LNCAP (cell line): ENCODE data around the gene FBF1.

ENCODE experiments used
- TF ChIP-seq, protein P1 (sequence below): fragments of 450-650 bp; IDR thresholded peaks from 2 replicates; pipeline ENCODE4 v1.5.1; 2017; ENCODE audit warnings: mild to moderate bottlenecking

The FBF1 gene

DNA sequence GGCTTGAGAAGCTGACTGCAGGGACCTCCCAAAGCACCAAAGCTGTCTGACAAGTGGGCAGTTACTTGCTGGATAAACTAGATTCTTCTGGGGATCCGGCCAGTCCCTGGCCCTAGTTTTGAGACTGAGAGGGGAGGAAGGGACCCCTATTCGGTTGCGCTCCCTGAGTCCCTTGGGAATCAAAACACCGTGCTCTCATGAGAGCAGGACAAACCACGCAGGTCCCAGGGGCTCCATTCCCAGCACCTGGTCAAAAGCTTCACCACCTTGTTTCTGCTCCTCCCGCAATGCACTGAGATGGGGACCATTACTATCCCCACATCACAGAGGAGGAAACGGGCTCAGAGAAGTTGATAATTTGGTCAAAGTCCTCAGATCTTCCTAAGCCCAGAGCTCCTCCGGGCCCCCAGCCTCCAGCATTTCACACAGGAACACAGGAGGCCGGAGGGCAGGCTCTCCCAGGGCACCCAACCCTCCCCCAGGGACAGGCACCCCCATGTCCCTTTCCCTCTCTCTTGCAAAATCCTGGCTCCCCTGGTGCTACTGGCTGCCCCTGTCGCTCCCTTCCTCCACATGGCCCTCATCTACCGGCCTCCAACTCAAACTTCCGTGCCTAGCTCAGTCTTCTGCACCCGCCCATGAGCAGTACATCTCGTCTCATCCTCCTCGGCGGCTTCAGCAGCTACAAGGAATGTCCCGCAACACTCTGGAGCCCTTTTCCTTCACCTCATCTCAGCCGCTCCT lies 47.4 kb downstream of the FBF1 start:
- TF ChIP-seq, protein P1, sequence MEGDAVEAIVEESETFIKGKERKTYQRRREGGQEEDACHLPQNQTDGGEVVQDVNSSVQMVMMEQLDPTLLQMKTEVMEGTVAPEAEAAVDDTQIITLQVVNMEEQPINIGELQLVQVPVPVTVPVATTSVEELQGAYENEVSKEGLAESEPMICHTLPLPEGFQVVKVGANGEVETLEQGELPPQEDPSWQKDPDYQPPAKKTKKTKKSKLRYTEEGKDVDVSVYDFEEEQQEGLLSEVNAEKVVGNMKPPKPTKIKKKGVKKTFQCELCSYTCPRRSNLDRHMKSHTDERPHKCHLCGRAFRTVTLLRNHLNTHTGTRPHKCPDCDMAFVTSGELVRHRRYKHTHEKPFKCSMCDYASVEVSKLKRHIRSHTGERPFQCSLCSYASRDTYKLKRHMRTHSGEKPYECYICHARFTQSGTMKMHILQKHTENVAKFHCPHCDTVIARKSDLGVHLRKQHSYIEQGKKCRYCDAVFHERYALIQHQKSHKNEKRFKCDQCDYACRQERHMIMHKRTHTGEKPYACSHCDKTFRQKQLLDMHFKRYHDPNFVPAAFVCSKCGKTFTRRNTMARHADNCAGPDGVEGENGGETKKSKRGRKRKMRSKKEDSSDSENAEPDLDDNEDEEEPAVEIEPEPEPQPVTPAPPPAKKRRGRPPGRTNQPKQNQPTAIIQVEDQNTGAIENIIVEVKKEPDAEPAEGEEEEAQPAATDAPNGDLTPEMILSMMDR = no peak

DNA sequence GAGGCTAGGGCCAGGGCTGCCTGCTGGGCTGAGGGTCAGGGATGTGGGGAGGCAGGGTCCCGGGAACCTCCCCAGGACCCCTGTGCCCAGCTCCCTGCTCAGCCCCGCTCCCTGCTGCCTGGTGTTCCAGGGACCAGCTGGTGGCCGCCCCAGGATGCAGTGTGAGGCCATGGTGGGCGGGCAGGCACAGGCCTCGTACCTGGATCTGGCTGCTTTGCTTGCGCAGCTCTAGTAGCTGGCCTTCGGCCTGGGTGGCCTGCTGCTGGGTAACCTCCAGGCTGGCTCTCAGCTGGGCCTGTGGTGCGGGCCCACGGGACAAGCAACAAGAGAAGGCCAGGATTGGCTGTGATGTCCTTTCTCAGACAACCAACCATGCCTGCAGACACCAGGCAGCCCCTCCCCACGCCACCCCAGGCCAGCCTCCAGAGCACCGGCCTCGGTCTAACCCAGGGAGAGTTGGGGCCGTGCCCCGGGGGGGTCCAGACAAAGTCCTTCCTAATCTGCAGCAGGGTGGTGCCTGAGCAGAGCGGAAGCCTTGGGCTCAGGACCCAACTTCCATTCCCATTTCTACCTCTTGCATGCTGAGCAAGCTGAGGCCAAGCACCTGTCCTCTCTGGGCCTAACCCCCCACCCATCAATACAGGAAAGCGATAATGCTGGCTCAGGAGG lies 48.2 kb downstream of the FBF1 start:
- TF ChIP-seq, protein P1 = no peak

DNA sequence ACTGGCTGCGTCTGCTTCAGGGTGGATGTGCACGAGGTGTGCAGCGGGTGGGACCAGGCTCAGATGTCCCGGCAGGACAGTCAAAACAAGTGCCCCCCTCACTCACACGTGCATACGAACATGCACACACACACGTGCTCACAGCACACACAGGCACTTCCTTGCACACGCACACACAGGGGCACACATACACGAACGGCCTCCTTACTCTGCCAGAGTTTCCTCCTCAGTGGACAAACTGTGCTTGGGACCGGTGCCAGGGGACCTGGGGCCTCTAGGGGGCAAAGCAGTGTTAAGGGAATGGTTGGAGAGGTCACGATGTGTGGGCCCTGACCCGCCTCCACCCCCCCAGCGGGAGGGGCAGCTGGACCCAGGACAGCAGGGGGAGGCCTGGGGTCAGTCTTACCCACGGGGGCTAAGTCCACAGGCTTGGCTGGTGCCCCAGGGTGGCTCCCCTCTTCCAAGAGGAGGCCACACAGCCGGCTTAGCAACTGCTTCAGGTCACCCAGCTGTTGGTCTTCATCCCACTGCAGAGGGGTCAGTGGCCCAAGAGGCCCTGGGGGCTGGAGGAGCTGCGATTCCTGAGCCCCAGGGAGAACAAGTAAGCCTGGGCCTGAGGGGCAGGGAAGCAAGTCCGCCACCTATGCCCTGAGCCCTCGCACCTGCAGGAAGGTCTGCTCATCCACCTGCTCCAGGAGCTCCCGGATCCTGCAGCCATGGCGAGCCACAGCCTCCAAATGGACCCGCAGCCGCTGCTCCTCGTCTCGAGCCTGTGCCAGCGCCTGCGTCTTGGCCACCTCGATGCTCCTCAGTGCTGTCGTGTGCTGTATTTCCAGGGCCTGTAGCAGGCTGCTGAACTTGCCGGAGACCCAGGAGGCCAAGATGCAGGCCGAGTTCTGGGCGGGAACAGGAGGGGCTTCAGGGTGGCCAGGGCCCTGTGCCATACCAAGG lies 49.0 kb downstream of the FBF1 start:
- TF ChIP-seq, protein P1 = no peak

DNA sequence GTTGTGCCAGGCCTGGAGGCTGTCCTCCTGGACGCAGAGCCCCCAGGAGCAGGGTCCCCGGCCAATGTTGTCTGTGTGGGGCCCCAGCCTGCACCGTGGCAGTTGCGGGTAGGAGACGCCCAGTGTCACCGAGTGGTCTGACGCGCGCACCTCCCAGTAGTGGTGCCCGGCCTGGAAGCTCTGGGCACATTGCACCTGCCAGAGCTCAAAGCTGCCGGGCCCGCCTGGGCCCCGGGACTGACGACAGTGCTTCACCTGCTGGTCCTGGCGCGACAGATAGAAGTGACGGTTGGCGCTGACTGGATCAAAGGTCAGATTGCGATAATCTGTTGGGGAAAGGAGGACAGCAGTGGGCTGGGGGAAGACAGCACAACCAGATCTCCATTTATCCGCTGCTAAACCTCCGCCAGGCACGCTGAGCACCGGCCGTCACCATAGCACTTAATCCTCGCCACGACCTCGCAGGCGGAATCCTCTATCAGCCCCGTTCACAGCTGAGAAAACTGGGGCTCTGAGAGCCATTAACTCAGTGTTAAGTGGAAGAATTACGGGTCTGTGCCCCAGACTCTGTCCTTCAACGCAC lies 49.7 kb downstream of the FBF1 start:
- TF ChIP-seq, protein P1 = no peak

DNA sequence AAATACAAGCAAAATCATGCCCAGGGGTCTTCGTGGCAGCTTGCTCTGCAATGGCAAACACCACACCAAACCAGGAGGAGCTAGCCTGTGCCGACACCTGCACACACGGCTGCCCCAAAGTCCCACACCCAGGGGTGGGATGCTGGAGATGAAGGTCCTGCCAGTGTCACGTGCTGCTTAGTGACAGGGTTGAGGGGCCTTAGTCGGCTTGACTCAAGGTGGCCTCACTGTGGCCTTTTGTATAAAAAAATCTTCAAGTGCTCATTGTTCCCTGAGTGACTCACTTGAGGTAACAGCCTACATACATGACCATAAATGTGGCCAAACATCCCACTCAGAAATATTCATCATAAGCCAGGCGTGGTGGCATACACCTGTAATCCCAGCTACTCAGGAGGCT lies 51.4 kb downstream of the FBF1 start:
- TF ChIP-seq, protein P1 = no peak

DNA sequence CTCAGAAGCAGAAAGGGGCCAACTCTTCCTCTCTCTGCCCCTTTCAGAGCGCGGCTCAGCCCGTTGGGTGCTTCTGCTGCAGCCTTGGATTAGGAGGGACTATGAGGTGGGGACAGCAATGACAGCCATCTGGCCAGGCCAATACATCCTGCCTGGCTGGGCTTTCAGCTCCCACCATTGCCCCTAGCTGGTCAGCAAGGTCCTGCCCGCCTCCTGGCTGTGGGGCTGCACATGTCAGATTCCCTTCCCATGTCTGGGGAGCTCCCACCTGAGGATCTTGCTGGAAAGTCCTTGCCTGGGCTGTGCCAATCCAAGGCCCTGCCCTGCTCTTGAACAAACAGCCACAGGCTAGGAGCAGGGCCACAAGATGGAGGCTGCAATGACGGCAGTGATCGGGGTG lies 52.4 kb downstream of the FBF1 start:
- TF ChIP-seq, protein P1 = no peak

DNA sequence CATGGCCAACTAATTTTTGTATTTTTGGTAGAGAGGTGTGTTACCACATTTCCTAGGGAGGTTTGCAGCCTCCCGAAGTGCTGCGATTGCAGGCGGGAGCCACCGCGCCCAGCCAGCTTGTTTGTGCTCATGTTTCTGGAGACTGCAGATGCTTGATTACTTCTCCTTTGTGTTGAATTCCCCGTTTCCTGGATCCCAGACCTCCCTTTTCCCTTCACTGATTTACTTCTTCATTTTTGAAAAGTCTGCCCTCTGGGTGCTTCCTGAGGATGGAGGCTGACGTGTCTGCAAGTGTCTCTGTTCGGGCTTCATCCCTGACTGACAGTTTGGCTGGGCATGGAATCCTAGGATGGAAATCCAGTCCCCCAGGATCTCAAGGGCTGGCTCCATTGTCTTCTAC lies 55.4 kb downstream of the FBF1 start:
- TF ChIP-seq, protein P1 = no peak
